Smooth muscle cell of trachea (primary cell): Measurements from ENCODE around the gene USH2A. TPM values are rescaled to one million over a fixed set of nuclear protein-coding genes. Genes with fewer than 3 reads are reported as not detected.

Source experiments
- total RNA-seq: library from RNA; depleted of rRNA; stranded (reverse); fragments of >200 nt; gene quantifications from 2 replicates; pipeline ENCODE4 v1.2.1, GENCODE V29; 2014

Gene USH2A
- total RNA-seq = under 0.01 TPM in 1 of 2 replicates, not detected in the other

GRCh38 chr1:216422821-216423520, at the start of gene USH2A:
USH2A (minus strand) TSS chr1:216423448; CDS start chr1:216422336, 1,112 bp downstream.

